ENCODE results near the gene MAGI2. TPM values are rescaled to one million over a fixed set of nuclear protein-coding genes. Genes with fewer than 3 reads are reported as not detected.

MAGI2 gene
- total and polyA plus RNA-seq, 2 of the 13 experiments (the other 11 are each of a cell fraction or from before 2014, with no cell fraction given): 1.5 to 3.8 TPM

GRCh38 chr7:78198756-78199155, 1254.7 kb downstream of the MAGI2 start:
- in situ Hi-C loops (cut with HindIII; ENCODE audit: extremely low pct_ligation_motif_present, low pct_unique_long_range_greater_than_20kb): no loop called here
- Histone ChIP-seq H2AFZ (ENCODE audit: low read length) (no peak overlapping the region), H4K20me1 (ENCODE audit: insufficient read depth, low read length) (no peaks in the 10 kb centered on the region), H3K4me1 (ENCODE audit: insufficient read depth, low read length) (no peaks in the 10 kb centered on the region), H3K9ac (ENCODE audit: insufficient read depth, low read depth, low read length) (no peak overlapping the region), H3K4me3 (replicated peaks in 1 of 3; ENCODE audit: insufficient read depth in 1 of 3, low read depth in 2 of 3, low read length in 3 of 3) (no peak overlapping the region), H3K36me3 (replicated peaks in 1 of 2; ENCODE audit: control insufficient read depth in 1 of 2, insufficient read depth in 2 of 2, low read length in 2 of 2) (no peaks in the 10 kb centered on the region), H3K27me3 (ENCODE audit: control insufficient read depth in 1 of 2, insufficient read depth in 2 of 2, low read length in 2 of 2) (no peaks in the 10 kb centered on the region), H3K27ac (ENCODE audit: extremely low read length, insufficient read depth, low read length) (no peak overlapping the region), H3K9me3 (ENCODE audit: low read length) (no peaks in the 10 kb centered on the region), H3K79me2 (ENCODE audit: insufficient read depth, low read length) (no peaks in the 10 kb centered on the region), H3K4me2 (ENCODE audit: low read depth, low read length) (no peak overlapping the region)
- intact Hi-C loops (cut with micrococcal nuclease; ENCODE audit: unreplicated experiment): no loop called here
- ChIA-PET CTCF (ENCODE audit: low intra/inter-chr PET ratio, low total read pairs) (no interaction called here), POLR2A (no interaction called here)
- FAIRE-seq (no peak), ATAC-seq (no peak), DNase-seq (ENCODE audit: low spot score) (no peak)
- TF ChIP-seq ZNF770 (CRISPR knock-in tag; IDR thresholded peaks at IDR 0.05) (no peak), MAZ (IDR thresholded peaks at IDR 0.05; ENCODE audit: borderline replicate concordance, low read depth, low read length) (no peak), MAZ (CRISPR knock-in tag; IDR thresholded peaks at IDR 0.05; ENCODE audit: low read depth) (no peak), CHCHD3 (CRISPR knock-in tag; IDR thresholded peaks at IDR 0.05) (no peak), ZNF382 (CRISPR knock-in tag; IDR thresholded peaks at IDR 0.05; ENCODE audit: borderline replicate concordance) (no peak), ZNF552 (CRISPR knock-in tag; IDR thresholded peaks at IDR 0.05; ENCODE audit: borderline replicate concordance) (no peak), MYC (CRISPR knock-in tag; IDR thresholded peaks at IDR 0.05; ENCODE audit: borderline replicate concordance) (no peak), SNAI1 (CRISPR knock-in tag; IDR thresholded peaks at IDR 0.05; ENCODE audit: borderline replicate concordance) (no peak), DMAP1 (CRISPR knock-in tag; IDR thresholded peaks at IDR 0.05) (no peak), ETV6 (CRISPR knock-in tag; conservative IDR thresholded peaks at IDR 0.05) (no peak), IKZF4 (CRISPR knock-in tag; IDR thresholded peaks at IDR 0.05; ENCODE audit: borderline replicate concordance, low read depth, not compliant biosample characterization) (no peak)
- TF ChIP-seq, protein P1, sequence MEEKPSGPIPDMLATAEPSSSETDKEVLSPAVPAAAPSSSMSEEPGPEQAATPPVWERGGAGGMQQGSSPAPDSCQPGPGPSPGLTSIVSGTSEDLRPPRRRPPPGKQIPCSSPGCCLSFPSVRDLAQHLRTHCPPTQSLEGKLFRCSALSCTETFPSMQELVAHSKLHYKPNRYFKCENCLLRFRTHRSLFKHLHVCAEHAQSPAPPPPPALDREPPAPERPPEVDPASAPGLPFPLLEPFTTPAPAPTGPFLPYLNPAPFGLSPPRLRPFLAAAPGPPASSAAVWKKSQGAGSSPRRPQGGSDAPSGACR (CRISPR knock-in tag; IDR thresholded peaks at IDR 0.05): no peak
- 26% methylated on average over 3 of the region's 3 CpGs for WGBS (ENCODE audit: low lambda C conversion rate)
- BruUV-seq (replicated peaks): no TSS peak
